HG03175 (cell line): ENCODE measurements around the gene BOD1.

ENCODE experiments used
- ATAC-seq: cut with Tn5 transposase; IDR thresholded peaks from one replicate; pipeline ENCODE4 v1.9.1; 2021; ENCODE audit warnings: mild to moderate bottlenecking, moderate library complexity; ENCODE audit not compliant: unreplicated experiment

BOD1 gene

GRCh38 chr5:173642191-173642816 is 25.9 kb upstream of the BOD1 start:
- ATAC-seq, result no peak

GRCh38 chr5:173640156-173640804 is 23.8 kb upstream of the BOD1 start:
- ATAC-seq, result no peak

GRCh38 chr5:173638126-173639040 is 21.9 kb upstream of the BOD1 start:
- ATAC-seq, result no peak

- no peak for ATAC-seq
Measured at GRCh38 chr5:173637340-173637739, 20.9 kb upstream of the BOD1 start.

- no peak for ATAC-seq
Measured at GRCh38 chr5:173634465-173634983, 18.1 kb upstream of the BOD1 start.

GRCh38 chr5:173633304-173633703 is 16.9 kb upstream of the BOD1 start:
- ATAC-seq, result no peak

- ATAC-seq, result no peak
Measured at GRCh38 chr5:173631478-173631877, 15.0 kb upstream of the BOD1 start.

GRCh38 chr5:173630724-173631365 is 14.4 kb upstream of the BOD1 start:
- no peak for ATAC-seq

- ATAC-seq, result no peak
Measured at GRCh38 chr5:173629628-173630027, 13.2 kb upstream of the BOD1 start.

- no peak for ATAC-seq
Measured at GRCh38 chr5:173628501-173628900, 12.1 kb upstream of the BOD1 start.

GRCh38 chr5:173627860-173628392 is 11.5 kb upstream of the BOD1 start:
- no peak for ATAC-seq

- no peak for ATAC-seq
Measured at GRCh38 chr5:173627271-173627670, 10.8 kb upstream of the BOD1 start.

GRCh38 chr5:173626505-173626820 is 10.0 kb upstream of the BOD1 start:
- ATAC-seq, result no peak

- ATAC-seq, result no peak
Measured at GRCh38 chr5:173625673-173626504, 9.4 kb upstream of the BOD1 start.

- no peak for ATAC-seq
Measured at GRCh38 chr5:173625261-173625660, 8.8 kb upstream of the BOD1 start.

- no peak for ATAC-seq
Measured at GRCh38 chr5:173624282-173624681, 7.8 kb upstream of the BOD1 start.

- no peak for ATAC-seq
Measured at GRCh38 chr5:173623789-173624188, 7.3 kb upstream of the BOD1 start.

- no peak for ATAC-seq
Measured at GRCh38 chr5:173623296-173623771, 6.9 kb upstream of the BOD1 start.

GRCh38 chr5:173622183-173623047 is 6.0 kb upstream of the BOD1 start:
- no peak for ATAC-seq
